ENCODE measurements around the gene SAMD1.

DNA sequence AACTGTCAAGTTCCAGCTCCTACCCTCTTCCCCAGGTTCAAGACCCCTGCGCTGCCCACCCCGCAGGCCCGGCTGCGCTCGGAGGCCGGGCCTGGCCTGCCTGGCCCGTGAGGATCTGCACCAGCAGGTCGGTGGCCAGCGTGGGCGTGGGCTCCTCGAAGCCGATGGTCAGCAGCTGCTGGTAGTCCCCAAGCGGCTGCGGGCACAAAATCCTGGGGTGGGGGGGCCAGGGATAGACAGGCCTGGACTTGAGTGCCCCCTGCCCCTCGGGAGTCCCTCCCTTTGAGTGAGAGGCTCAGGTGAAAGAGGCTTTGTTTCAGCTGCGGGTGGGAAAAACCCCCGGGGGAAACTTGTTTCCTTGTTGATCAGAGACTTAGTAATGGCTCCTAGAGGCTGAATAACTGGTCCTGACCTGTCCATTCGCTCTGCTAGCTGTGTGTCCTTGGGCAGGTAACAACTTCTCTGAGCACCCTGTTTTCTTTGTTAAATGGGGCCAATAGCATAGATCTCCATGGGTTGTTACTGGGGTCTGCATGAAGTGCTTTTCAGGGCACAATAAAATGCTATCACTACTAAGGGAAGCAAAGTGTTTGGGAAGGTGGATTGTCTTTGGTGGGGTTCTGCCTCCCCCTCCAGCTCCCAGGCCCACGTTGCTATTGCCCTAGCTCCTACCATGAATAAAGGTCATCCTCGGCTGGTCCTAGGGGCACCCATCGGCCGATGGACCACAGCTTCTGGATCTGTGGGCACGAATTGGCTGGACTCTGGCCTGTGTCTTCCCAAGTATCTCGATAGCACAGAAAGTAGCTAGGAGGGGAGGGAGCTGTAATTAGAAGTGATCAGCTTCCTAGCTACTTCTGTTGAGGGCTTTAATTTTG lies 8.5 kb downstream of the SAMD1 start:
- TF ChIP-seq, protein P1, sequence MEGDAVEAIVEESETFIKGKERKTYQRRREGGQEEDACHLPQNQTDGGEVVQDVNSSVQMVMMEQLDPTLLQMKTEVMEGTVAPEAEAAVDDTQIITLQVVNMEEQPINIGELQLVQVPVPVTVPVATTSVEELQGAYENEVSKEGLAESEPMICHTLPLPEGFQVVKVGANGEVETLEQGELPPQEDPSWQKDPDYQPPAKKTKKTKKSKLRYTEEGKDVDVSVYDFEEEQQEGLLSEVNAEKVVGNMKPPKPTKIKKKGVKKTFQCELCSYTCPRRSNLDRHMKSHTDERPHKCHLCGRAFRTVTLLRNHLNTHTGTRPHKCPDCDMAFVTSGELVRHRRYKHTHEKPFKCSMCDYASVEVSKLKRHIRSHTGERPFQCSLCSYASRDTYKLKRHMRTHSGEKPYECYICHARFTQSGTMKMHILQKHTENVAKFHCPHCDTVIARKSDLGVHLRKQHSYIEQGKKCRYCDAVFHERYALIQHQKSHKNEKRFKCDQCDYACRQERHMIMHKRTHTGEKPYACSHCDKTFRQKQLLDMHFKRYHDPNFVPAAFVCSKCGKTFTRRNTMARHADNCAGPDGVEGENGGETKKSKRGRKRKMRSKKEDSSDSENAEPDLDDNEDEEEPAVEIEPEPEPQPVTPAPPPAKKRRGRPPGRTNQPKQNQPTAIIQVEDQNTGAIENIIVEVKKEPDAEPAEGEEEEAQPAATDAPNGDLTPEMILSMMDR (conservative IDR thresholded peaks at IDR 0.05; ENCODE audit: low read depth, low read length) = no peak
- no peak for TF ChIP-seq EZH2 (IDR thresholded peaks at IDR 0.05; ENCODE audit: borderline replicate concordance, low read depth, low read length, poor library complexity, severe bottlenecking)
